Coronary artery (tissue), 2 donors: ENCODE measurements around the gene NAPB.

Source experiments
- DNase-seq: peaks from one replicate; pipeline ENCODE4 v3.0.0-alpha.2; 2017; ENCODE audit warnings: low spot score
- H3K27ac ChIP-seq, 2 donors: fragments of 200-600 bp; sonication (generic); one replicate each; pipeline ENCODE4 v1.5.1; 2016 to 2019
- H3K4me3 ChIP-seq: fragments of 200-600 bp; sonication (generic); 2 replicates; pipeline ENCODE4 v1.5.1; 2016; ENCODE audit warnings: mild to moderate bottlenecking, moderate library complexity
- TF ChIP-seq, protein P1 (sequence below): fragments of 200-600 bp; sonication (generic); IDR thresholded peaks from one replicate; pipeline ENCODE4 v1.5.1; 2019; ENCODE audit warnings: antibody characterized with exemption

Gene NAPB

DNA sequence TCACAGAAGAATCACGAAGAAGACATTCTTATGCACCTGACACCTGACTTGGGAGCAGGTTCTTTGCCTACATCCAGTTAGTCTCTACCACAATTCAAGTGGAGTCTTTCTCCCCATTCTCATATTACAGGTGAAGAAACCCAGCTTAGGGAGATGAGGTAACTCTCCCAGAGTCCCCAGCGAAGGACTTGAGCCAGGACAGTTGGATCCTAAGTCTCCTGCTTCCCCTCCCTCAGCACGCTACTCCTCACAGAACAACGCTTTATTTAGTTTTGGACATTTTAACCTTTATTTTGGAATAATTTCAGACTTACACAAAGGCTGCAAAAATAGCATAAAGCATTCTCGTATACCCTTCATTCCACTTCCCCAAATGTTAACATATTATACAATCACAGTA, 17.4 kb upstream of the NAPB start:
- no peak for DNase-seq
- TF ChIP-seq, protein P1, sequence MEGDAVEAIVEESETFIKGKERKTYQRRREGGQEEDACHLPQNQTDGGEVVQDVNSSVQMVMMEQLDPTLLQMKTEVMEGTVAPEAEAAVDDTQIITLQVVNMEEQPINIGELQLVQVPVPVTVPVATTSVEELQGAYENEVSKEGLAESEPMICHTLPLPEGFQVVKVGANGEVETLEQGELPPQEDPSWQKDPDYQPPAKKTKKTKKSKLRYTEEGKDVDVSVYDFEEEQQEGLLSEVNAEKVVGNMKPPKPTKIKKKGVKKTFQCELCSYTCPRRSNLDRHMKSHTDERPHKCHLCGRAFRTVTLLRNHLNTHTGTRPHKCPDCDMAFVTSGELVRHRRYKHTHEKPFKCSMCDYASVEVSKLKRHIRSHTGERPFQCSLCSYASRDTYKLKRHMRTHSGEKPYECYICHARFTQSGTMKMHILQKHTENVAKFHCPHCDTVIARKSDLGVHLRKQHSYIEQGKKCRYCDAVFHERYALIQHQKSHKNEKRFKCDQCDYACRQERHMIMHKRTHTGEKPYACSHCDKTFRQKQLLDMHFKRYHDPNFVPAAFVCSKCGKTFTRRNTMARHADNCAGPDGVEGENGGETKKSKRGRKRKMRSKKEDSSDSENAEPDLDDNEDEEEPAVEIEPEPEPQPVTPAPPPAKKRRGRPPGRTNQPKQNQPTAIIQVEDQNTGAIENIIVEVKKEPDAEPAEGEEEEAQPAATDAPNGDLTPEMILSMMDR = no peak
- H3K27ac ChIP-seq = no peak overlapping the region
- no peak overlapping the region for H3K4me3 ChIP-seq

DNA sequence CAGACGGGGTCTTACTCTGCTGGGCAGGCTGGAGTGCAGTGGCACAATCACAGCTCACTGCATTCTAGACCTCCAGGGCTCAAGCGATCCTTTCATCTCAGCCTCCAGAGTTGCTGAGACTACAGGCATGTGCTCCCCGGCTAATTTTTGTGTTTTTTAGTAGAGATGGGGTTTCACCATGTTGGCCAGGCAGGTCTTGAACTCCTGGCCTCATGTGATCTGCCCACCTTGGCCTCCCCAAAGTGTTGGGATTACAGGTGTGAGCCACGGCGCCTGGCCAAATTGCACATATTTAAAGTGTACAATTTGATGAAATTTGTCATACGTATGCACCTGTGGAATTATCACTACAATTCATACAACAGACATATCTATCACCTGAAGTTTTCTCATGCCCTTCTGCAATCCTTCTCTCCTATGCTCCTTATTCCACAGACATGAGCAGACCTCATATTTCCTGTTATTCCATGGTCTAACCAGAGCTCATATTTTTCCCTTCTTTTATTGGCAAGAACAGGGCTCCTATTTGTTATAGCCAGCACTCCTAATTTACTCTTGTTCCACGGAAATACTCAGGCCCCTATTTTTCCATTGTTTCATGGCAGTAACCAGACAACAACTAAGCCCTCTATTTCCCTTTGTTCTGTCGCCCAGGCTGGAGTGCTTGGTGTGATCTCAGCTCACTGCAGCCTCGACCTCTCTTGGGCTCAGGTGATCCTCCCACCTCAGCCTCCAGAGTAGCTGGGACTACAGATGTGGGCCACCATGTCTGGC, 16.0 kb upstream of the NAPB start:
- TF ChIP-seq, protein P1 = no peak
- no peak overlapping the region for H3K27ac ChIP-seq

GRCh38 chr20:23436681-23437080, 15.4 kb upstream of the NAPB start:
- TF ChIP-seq, protein P1 = no peak
- H3K4me3 ChIP-seq = no peak overlapping the region
- DNase-seq = no peak
- no peak overlapping the region for H3K27ac ChIP-seq

More for the DNA sequence above, 16.0 kb upstream of the NAPB start:
- no peak overlapping the region for H3K4me3 ChIP-seq
- DNase-seq = no peak

GRCh38 chr20:23435626-23436539, 14.6 kb upstream of the NAPB start:
- H3K4me3 ChIP-seq = no peak overlapping the region
- H3K27ac ChIP-seq = no peak overlapping the region
- TF ChIP-seq, protein P1 = no peak
- DNase-seq = no peak

DNA sequence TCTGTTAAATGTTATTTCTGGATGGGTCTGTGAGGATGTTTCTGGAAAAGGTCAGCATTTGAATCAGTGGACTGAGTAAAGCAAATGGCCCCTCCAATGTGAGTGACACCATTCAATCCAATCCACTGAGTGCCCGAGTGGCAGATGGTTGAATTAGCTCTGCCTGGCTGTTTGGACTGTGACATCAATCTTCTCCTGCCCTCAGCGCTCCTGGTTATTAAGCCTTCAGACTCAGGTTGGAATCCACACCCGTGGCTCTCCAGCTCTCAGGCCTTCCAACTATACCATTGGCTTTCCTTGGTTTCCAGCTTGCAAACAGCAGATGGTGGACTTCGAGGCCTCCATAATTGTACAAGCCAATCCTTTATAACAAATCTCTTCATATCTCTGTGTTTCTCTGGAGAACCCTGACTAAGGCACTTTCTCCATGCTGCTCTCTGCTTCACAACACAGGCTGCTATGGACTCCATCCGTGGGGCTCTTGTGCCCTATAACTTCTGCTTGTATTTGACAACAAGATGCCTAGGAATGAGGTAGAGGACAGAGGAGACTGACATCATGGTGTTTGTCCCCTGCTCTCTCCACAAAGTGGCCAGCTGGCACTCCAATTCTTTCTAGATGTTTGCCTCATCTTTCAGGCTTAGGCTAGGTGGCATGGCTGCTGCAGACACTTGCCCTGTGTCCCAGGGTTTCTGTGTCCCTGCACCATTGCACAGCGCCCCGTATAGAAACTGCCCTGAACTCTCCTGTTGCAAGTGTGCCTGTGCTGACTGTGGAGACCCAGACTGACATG, 13.4 kb upstream of the NAPB start:
- TF ChIP-seq, protein P1 = no peak
- H3K4me3 ChIP-seq = no peak overlapping the region
- no peak for DNase-seq
- no peak overlapping the region for H3K27ac ChIP-seq

- no peak overlapping the region for H3K4me3 ChIP-seq
- TF ChIP-seq, protein P1 = no peak
- H3K27ac ChIP-seq = no peak overlapping the region
- DNase-seq = no peak
These were observed 12.3 kb upstream of the NAPB start for GRCh38 chr20:23433628-23434027.
